ENCODE data around the gene ATG4D.

ATG4D gene

GRCh38 chr19:10568062-10568825 is 24.5 kb downstream of the ATG4D start (continued):
- TF ChIP-seq ZNF707 (tag by site-specific recombination; IDR thresholded peaks at IDR 0.05) (no peak), ZNF10 (tag by site-specific recombination; IDR thresholded peaks at IDR 0.05) (0 out of 2 replicates have a peak, but pooled peaks have one; percentile 45), ZBTB17 (tag by site-specific recombination; IDR thresholded peaks at IDR 0.05) (peak; percentile 54), GLIS1 (tag by site-specific recombination; IDR thresholded peaks at IDR 0.05) (peak; percentile 45; the same call in 1 of the 2 replicates), KLF9 (tag by site-specific recombination; IDR thresholded peaks at IDR 0.05; ENCODE audit: low read depth) (peak; percentile 50; the same call in 1 of the 2 replicates), ZBTB44 (tag by site-specific recombination; IDR thresholded peaks at IDR 0.05) (0 out of 2 replicates have a peak, but pooled peaks have one; percentile 37), OVOL3 (tag by site-specific recombination; IDR thresholded peaks at IDR 0.05) (no peak), ZNF580 (tag by site-specific recombination; IDR thresholded peaks at IDR 0.05) (no peak), ZNF398 (tag by site-specific recombination; IDR thresholded peaks at IDR 0.05) (peak; percentile 50), ZBTB49 (tag by site-specific recombination; IDR thresholded peaks at IDR 0.05; ENCODE audit: low read depth) (no peak), ZBTB20 (tag by site-specific recombination; IDR thresholded peaks at IDR 0.05) (peak; percentile 50; the same call in 1 of the 2 replicates), ZNF140 (tag by site-specific recombination; IDR thresholded peaks at IDR 0.05) (no peak), PRDM10 (tag by site-specific recombination; IDR thresholded peaks at IDR 0.05) (peak; percentile 34), ZNF596 (tag by site-specific recombination; IDR thresholded peaks at IDR 0.05) (peak; percentile 51; the same call in 1 of the 2 replicates), ZNF114 (tag by site-specific recombination; IDR thresholded peaks at IDR 0.05) (no peak), ZNF658 (tag by site-specific recombination; IDR thresholded peaks at IDR 0.05) (no peak), PATZ1 (tag by site-specific recombination; IDR thresholded peaks at IDR 0.05) (peak; percentile 61), KLF8 (tag by site-specific recombination; IDR thresholded peaks at IDR 0.05) (peak; percentile 78), ZNF677 (tag by site-specific recombination; IDR thresholded peaks at IDR 0.05) (0 out of 2 replicates have a peak, but pooled peaks have one; percentile 36), ZNF549 (tag by site-specific recombination; IDR thresholded peaks at IDR 0.05) (no peak), ZNF518A (tag by site-specific recombination; conservative IDR thresholded peaks at IDR 0.05; ENCODE audit: low read depth) (no peak)
